Peyer's patch (tissue), 4 donors: Measurements from ENCODE around the gene BMX.

Experiments
- CTCF ChIP-seq, 6 experiments: fragments of 450-650 bp in 4 of 6; fragments of 200-600 bp in 2 of 6; sonication (generic) in 1 of 6; IDR thresholded peaks; one replicate each; pipeline ENCODE4 v1.5.1; 2017 to 2019; ENCODE audit warnings: antibody characterized with exemption in 6 of 6, mild to moderate bottlenecking in 3 of 6, moderate library complexity in 1 of 6
- POLR2A ChIP-seq, 2 donors: fragments of 450-650 bp; IDR thresholded peaks; one replicate each; pipeline ENCODE4 v1.5.1; 2017; ENCODE audit warnings: antibody characterized with exemption in 2 of 2, mild to moderate bottlenecking in 2 of 2, moderate library complexity in 2 of 2

DNA sequence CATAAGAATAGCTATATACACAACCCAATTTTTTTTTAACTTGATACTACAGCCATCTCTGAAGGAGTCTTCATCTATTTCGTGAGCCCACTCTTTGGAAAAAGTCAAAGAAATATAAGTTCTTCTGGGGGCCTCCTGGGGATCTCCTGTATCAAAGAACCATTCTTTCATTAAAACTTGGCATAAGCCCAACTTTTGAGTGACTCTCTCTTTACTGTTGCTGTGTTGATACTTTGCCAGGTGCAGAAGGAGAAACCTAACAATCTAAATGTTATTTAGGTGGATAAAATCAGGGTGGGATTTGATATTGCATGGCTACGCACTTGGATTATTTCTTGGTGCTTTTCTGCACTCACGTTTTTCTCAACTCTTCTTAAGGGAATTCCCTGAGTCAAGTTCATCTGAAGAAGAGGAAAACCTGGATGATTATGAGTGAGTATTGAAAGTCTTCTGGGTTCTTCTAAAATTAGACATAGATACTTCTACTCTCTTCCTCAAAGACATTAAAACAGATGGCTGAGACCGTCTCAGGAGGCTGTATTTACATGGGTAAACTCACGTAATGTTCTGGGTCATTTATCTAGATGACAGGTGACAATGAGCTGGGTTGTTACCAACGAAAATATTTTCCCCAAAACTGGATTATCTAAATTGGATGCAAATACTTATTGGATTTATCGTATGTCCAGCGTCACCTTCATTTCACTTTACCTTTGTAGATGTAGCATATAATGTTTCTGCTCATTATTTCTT is 25.2 kb downstream of the BMX start:
- TF ChIP-seq CTCF (IDR thresholded peaks at IDR 0.05) (no peak), POLR2A (IDR thresholded peaks at IDR 0.05) (no peak)
